ENCODE results near the gene AKR1C2.
"Not testable (repeated sequence)": the region's sequence is repeated elsewhere in the genome, so short reads cannot be mapped to it uniquely, and the experiment has no call there.

DNA sequence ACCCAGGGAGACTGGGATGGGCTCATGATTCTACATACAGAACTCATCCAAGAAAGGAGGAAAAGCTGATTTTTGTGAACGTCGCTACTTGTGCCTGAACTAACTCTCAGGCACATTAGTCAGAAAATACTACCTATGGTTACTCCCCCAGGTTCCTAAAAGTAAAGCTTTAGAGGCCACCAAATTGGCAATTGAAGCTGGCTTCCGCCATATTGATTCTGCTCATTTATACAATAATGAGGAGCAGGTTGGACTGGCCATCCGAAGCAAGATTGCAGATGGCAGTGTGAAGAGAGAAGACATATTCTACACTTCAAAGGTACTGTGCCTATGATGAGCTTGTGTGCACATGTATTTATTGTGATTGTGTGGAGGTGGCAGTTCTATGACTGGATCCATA, 37.9 kb downstream of the AKR1C2 start:
- not testable (repeated sequence) for TF ChIP-seq POLR2AphosphoS5, POLR2A (IDR thresholded peaks at IDR 0.05)
- TF ChIP-seq, protein P1, sequence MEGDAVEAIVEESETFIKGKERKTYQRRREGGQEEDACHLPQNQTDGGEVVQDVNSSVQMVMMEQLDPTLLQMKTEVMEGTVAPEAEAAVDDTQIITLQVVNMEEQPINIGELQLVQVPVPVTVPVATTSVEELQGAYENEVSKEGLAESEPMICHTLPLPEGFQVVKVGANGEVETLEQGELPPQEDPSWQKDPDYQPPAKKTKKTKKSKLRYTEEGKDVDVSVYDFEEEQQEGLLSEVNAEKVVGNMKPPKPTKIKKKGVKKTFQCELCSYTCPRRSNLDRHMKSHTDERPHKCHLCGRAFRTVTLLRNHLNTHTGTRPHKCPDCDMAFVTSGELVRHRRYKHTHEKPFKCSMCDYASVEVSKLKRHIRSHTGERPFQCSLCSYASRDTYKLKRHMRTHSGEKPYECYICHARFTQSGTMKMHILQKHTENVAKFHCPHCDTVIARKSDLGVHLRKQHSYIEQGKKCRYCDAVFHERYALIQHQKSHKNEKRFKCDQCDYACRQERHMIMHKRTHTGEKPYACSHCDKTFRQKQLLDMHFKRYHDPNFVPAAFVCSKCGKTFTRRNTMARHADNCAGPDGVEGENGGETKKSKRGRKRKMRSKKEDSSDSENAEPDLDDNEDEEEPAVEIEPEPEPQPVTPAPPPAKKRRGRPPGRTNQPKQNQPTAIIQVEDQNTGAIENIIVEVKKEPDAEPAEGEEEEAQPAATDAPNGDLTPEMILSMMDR (IDR thresholded peaks at IDR 0.05): not testable (repeated sequence)
